Measurements from ENCODE around the gene CCNY. TPM values are rescaled to one million over a fixed set of nuclear protein-coding genes. Genes with fewer than 3 reads are reported as not detected.
"Not testable (repeated sequence)": the region's sequence is repeated elsewhere in the genome, so short reads cannot be mapped to it uniquely, and the experiment has no call there.

Gene CCNY
- total RNA-seq, 1 experiment from 2014 or later = 63.7 TPM

GRCh38 chr10:35511647-35512046 lies 175.3 kb downstream of the CCNY start:
- DNase-seq (ENCODE audit: low read depth) = no peak

DNA sequence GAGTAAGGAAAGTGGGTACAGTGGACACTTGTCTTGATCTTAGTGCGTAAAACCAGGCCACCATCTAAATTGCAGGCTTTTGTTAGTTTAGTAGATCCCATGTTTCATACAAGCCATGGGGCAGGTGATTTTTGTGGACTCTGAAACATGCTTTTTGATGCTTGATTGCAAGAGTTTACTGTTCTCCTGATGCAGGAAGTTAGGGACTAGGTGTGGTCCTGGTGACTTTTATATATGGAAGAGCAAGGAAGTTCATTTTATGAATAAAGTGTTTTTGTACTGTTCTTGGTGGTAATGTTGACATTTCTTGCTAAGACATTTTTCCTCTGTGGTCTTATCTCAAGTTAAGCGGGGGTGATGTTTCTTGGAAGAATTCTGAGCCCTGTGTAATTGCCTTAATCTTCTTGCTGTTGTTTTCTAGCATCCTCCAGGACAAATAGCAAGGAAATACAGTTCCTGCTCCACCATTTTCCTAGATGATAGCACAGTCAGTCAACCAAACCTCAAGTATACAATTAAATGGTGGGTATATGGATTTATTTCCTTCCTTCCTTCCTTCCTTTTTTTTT lies 179.9 kb downstream of the CCNY start:
- DNase-seq (ENCODE audit: low read depth) = no peak

GRCh38 chr10:35517431-35518181 lies 181.3 kb downstream of the CCNY start:
- peak; percentile 29 for DNase-seq (ENCODE audit: low read depth)

GRCh38 chr10:35518187-35518586 lies 181.9 kb downstream of the CCNY start:
- not testable (repeated sequence) for DNase-seq (ENCODE audit: low read depth)

DNA sequence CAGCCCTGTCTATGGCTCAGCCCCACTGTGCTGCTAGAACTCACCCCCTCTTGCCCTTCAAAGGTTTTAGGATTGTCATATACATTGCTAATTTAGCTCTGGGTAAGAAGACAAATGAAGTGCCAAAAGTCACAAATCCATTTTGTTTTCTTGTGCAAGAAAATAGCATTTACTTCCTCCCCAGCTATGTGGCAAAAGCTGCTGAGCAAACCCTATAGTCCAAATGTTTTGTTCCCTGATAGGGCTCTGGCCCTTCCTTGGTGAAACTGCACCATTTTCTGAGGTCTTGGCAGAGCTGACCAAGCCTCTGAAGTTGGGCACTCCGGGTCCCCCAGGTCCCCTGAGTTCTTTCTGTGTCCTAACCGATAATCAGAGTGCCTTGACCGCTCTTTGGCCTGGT lies 184.7 kb downstream of the CCNY start:
- no peak for DNase-seq (ENCODE audit: low read depth)

- no peak for DNase-seq (ENCODE audit: low read depth)
Observed at GRCh38 chr10:35523670-35524225, 187.4 kb downstream of the CCNY start.

DNA sequence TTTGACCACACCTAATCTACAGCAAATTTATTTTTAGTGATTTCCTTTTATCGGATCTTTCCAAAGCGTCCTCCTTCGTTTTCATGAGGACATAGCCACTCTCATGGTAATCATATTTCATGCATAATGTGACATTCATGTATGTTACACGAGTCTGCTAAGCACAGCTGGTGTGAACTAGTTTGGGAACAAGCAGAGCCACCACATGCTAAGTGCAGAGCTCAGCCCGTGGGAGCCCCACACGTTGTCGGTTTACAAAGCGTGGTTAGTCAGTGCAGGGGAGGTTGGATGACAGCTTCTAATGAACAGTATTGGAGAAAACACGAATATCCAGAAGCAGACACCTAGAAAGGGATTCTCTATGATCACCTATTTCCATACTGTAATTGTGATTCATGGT lies 190.4 kb downstream of the CCNY start:
- DNase-seq (ENCODE audit: low read depth) = no peak

DNA sequence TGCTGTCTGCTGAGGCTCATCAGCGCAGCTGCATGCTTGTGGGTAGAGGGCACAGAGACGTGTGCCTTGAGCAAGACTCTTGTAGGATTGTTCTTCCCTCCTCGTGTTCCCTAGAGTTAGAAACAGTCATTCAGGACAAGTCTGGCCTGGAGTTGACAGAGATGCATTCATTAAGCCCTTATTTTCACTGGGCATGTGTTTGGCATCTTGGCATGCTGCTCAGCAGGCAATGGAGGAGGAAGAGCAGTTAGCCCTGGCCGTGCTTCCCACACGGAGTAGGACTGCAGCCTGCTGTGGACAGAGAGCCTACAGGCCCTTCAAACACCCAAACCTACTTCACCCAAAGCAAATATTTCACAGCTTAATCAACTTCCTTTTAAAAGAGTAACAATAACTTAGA lies 195.8 kb downstream of the CCNY start:
- DNase-seq (ENCODE audit: low read depth) = no peak

DNA sequence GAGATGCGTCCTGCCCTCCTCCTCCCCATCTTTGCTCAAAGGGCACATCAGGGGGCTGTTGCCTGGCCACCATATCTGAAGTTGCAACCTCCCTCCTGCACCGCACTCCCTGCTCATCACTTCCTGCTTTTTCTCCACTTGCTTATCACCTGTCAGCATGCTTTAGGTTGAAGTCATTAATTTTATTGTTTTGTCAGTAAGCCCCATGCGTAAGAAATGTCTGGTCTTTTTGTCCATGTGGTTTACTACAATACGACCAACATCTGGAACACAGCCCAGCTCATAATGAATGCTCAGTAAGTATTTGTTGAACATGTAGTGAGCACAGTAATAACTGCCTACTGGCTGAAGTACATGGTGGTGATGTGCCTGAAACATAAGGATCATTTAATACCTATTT lies 197.3 kb downstream of the CCNY start:
- peak; percentile 12 for DNase-seq (ENCODE audit: low read depth)

- no peak for DNase-seq (ENCODE audit: low read depth)
Observed at GRCh38 chr10:35535136-35535535, 198.8 kb downstream of the CCNY start.

- no peak for DNase-seq (ENCODE audit: low read depth)
Observed at GRCh38 chr10:35536789-35537188, 200.5 kb downstream of the CCNY start.

- not testable (repeated sequence) for DNase-seq (ENCODE audit: low read depth)
Observed at GRCh38 chr10:35537925-35538324, 201.6 kb downstream of the CCNY start.

GRCh38 chr10:35540296-35541164 lies 204.2 kb downstream of the CCNY start:
- DNase-seq (ENCODE audit: low read depth) = no peak

DNA sequence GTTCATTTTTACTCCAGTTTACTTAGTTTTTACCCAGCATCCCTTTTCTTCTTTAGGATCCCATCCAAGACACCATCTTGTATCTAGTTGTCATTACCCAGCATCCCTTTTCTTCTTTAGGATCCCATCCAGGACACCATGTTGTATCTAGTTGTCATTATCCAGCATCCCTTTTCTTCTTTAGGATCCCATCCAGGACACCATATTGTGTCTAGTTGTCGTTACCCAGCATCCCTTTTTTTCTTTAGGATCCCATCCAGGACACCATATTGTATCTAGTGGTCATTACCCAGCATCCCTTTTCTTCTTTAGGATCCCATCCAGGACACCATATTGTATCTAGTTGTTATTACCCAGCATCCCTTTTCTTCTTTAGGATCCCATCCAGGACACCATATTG lies 205.4 kb downstream of the CCNY start:
- DNase-seq (ENCODE audit: low read depth) = no peak

DNA sequence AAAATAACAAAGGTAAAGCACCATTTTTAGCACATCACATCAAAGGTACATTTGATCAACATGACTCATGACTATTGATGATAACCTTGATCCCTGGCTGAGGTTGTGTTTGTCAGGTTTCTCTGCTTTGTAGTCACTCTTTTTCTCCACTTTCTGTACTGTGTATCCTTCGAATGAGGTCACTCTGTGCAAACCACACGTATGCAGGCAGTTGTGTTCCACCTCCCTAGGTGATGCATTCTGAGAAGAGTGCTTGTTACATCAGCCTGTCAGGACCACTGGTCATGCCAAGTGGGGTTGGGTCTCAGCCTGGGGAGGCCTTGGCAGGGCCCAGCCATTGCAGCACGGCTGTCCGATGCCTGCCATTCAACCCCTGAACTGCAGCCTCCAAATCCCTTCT lies 206.0 kb downstream of the CCNY start:
- DNase-seq (ENCODE audit: low read depth) = no peak

DNA sequence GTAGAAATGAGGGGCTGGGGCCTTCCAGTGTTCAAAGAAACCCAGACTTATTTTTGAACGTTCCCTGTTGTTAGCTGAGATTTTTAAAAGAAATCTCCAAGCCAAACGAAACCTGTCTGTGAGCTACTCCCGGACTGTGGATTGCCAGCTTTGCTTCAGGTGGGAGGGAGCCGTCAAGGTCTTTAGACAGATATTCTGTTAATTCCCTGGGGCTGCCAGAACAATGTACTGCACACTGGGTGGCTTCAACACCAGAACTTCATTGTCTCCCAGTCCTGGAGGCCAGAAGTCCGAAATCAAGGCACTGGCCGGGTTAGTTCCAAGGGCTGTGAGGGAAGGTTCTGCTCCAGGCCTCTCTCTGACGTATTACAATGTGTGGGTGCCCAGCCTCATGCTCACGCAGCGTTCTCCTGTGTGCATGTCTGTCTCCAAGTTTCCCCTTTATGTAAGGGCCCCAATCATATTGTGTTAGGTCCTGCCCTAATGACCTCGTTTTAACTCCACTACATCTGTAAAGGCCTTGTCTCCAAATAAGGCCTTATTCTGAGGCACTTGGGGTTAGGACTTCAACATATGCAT lies 208.9 kb downstream of the CCNY start:
- DNase-seq (ENCODE audit: low read depth) = no peak

DNA sequence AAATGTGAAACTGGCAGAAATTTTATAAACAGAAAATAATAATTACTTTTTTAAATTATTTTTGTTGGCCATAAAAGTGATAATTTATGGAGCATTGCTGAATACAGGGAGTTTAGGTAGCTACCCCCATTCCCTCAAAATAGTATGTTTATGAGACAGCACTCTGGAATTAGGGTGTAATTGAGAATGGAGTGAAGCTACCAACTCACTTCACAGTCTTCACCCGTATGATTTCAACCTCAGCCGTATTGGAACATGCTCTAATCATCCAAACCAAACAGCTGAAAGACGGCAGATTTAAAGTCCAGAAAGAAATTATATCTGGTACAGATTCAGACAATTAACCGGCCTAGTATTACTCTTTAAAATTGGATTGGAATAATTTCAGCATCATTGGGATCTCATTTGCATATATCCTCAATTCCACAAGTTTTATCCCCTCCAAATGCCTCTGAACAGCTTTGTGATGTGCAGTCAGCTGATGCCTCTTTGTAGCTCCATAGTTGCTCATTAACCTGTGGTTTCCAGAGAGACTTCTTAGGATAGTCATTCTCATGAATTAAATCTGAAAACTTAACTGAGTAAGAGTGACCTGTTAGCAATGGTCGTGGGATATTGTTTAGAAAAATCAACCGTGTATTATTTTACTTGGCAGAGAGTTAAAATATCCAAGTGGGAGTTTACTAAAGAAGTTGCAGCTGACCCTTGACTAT lies 209.7 kb downstream of the CCNY start:
- DNase-seq (ENCODE audit: low read depth) = peak; percentile 67

- DNase-seq (ENCODE audit: low read depth) = peak; percentile 39
Observed at GRCh38 chr10:35546824-35547225, 210.5 kb downstream of the CCNY start.

- DNase-seq (ENCODE audit: low read depth) = no peak
Observed at GRCh38 chr10:35552650-35553342, 216.5 kb downstream of the CCNY start.

- DNase-seq (ENCODE audit: low read depth) = no peak
Observed at GRCh38 chr10:35554036-35554435, 217.7 kb downstream of the CCNY start.
